ENCODE data around the gene RARRES2. TPM values are rescaled to one million over a fixed set of nuclear protein-coding genes. Genes with fewer than 3 reads are reported as not detected.
"Not testable (repeated sequence)": the region's sequence is repeated elsewhere in the genome, so short reads cannot be mapped to it uniquely, and the experiment has no call there.

Gene RARRES2
- total RNA-seq, 5 donors from 2014 or later (not counting 1 experiment from before 2014, with no cell fraction given): 2.7 to 3.2 (median 2.7) TPM; not detected in 2

GRCh38 chr7:150313367-150313809 lies 28.0 kb downstream of the RARRES2 start:
- Histone ChIP-seq H3K36me3 (ENCODE audit: control insufficient read depth in 2 of 2, extremely low read depth in 1 of 2, insufficient read depth in 1 of 2, low read length in 1 of 2) (no peaks in the 10 kb centered on the region), H3K4me1 (ENCODE audit: control insufficient read depth in 1 of 2, extremely low read depth in 1 of 2, insufficient read depth in 2 of 2, low read length in 2 of 2) (no peaks in the 10 kb centered on the region), H3K9me3 (no peaks in the 10 kb centered on the region), H3K27me3 (replicated peaks in 1 of 2; ENCODE audit: control insufficient read depth in 2 of 2, extremely low read depth in 1 of 2, insufficient read depth in 2 of 2, low read length in 1 of 2) (no peaks in the 10 kb centered on the region), H3K27ac (ENCODE audit: low read length) (no peak overlapping the region), H3K4me3 (ENCODE audit: control insufficient read depth in 1 of 2, extremely low read depth in 1 of 2, low read length in 1 of 2) (no peak overlapping the region)
- WGBS (ENCODE audit: insufficient coverage): 100% methylated on average over 1 of the region's 3 CpGs
- Mint-ChIP-seq H3K4me1 (peaks cover 0 to 13% (median 0%) of the 10 kb centered on the region in 3 donors), H3K27ac (no peak overlapping the region), H3K9me3 (no peaks in the 10 kb centered on the region), H3K36me3 (peaks cover 10% of the 10 kb centered on the region), H3K27me3 (no peaks in the 10 kb centered on the region), H3K4me3 (no peak overlapping the region)
- ChIA-PET CTCF (no interaction called here), POLR2A (no interaction called here)
- DNase-seq (no peak), ATAC-seq (replicated peaks in 1 of 4) (no peak)

- H3K9me3 Mint-ChIP-seq; POLR2A ChIA-PET; H3K4me1 ChIP-seq (ENCODE audit: control insufficient read depth in 1 of 2, extremely low read depth in 1 of 2, insufficient read depth in 2 of 2, low read length in 2 of 2); H3K4me3 ChIP-seq (ENCODE audit: control insufficient read depth in 1 of 2, extremely low read depth in 1 of 2, low read length in 1 of 2); H3K27me3 Mint-ChIP-seq; H3K9me3 ChIP-seq; H3K36me3 Mint-ChIP-seq; H3K36me3 ChIP-seq (ENCODE audit: control insufficient read depth in 2 of 2, extremely low read depth in 1 of 2, insufficient read depth in 1 of 2, low read length in 1 of 2); H3K27ac ChIP-seq (ENCODE audit: low read length); H3K4me3 Mint-ChIP-seq; ATAC-seq (replicated peaks in 1 of 4); DNase-seq; H3K27me3 ChIP-seq (replicated peaks in 1 of 2; ENCODE audit: control insufficient read depth in 2 of 2, extremely low read depth in 1 of 2, insufficient read depth in 2 of 2, low read length in 1 of 2); H3K27ac Mint-ChIP-seq: not testable (repeated sequence)
- H3K4me1 Mint-ChIP-seq: peaks cover 0 to 18% (median 0%) of the 10 kb centered on the region in 3 donors
- CTCF ChIA-PET: interaction anchor here in 1 of 2 donors (0.6 kb wide), 1 partner anchor 318 kb away, joined by 5 read pairs; no protein-coding TSS in a partner anchor
- 92% methylated on average over 2 of the region's 7 CpGs for WGBS (ENCODE audit: insufficient coverage)
Observed at GRCh38 chr7:150312649-150313366, 28.6 kb downstream of the RARRES2 start.

- Mint-ChIP-seq H3K27ac (no peak overlapping the region), H3K4me1 (peaks cover 0 to 23% (median 0%) of the 10 kb centered on the region in 3 donors), H3K9me3 (no peaks in the 10 kb centered on the region), H3K36me3 (peaks cover 2% of the 10 kb centered on the region), H3K27me3 (no peaks in the 10 kb centered on the region), H3K4me3 (no peak overlapping the region)
- ChIA-PET CTCF (no interaction called here), POLR2A (no interaction called here)
- Histone ChIP-seq H3K4me3 (ENCODE audit: control insufficient read depth in 1 of 2, extremely low read depth in 1 of 2, low read length in 1 of 2) (no peak overlapping the region), H3K36me3 (ENCODE audit: control insufficient read depth in 2 of 2, extremely low read depth in 1 of 2, insufficient read depth in 1 of 2, low read length in 1 of 2) (no peaks in the 10 kb centered on the region), H3K27me3 (replicated peaks in 1 of 2; ENCODE audit: control insufficient read depth in 2 of 2, extremely low read depth in 1 of 2, insufficient read depth in 2 of 2, low read length in 1 of 2) (no peaks in the 10 kb centered on the region), H3K9me3 (no peaks in the 10 kb centered on the region), H3K27ac (ENCODE audit: low read length) (no peak overlapping the region), H3K4me1 (ENCODE audit: control insufficient read depth in 1 of 2, extremely low read depth in 1 of 2, insufficient read depth in 2 of 2, low read length in 2 of 2) (no peaks in the 10 kb centered on the region)
- DNase-seq (no peak), ATAC-seq (replicated peaks in 1 of 4) (no peak)
- 91% methylated on average over 4 of the region's 5 CpGs for WGBS (ENCODE audit: insufficient coverage)
Observed at GRCh38 chr7:150311711-150312110, 29.7 kb downstream of the RARRES2 start.

GRCh38 chr7:150311146-150311545 lies 30.3 kb downstream of the RARRES2 start:
- no peak for ATAC-seq (replicated peaks in 1 of 4)
- Mint-ChIP-seq H3K27me3 (no peaks in the 10 kb centered on the region), H3K27ac (no peak overlapping the region)

DNA sequence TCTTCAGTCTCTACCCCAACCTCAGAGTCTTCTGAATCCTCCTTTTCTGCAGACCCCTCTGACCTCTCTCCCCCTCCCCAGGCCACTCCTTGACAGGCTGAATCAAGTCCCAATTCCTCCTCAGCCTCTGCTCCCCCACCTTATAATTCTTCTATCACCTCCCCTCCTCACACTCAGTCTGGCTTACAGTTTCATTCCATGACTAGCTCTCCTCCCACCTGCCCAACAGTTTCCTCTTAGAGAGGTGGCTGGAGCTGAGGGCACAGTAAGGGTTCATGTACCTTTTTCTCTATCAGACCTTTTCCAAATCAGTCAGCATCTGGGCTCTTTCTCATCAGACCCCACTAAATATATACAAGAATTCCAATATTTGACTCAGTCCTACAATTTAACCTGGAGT lies 32.9 kb downstream of the RARRES2 start:
- Histone ChIP-seq H3K36me3 (ENCODE audit: control insufficient read depth in 2 of 2, extremely low read depth in 1 of 2, insufficient read depth in 1 of 2, low read length in 1 of 2) (no peaks in the 10 kb centered on the region), H3K4me1 (ENCODE audit: control insufficient read depth in 1 of 2, extremely low read depth in 1 of 2, insufficient read depth in 2 of 2, low read length in 2 of 2) (no peaks in the 10 kb centered on the region), H3K4me3 (ENCODE audit: control insufficient read depth in 1 of 2, extremely low read depth in 1 of 2, low read length in 1 of 2) (no peak overlapping the region), H3K27ac (ENCODE audit: low read length) (no peak overlapping the region), H3K9me3 (no peaks in the 10 kb centered on the region), H3K27me3 (replicated peaks in 1 of 2; ENCODE audit: control insufficient read depth in 2 of 2, extremely low read depth in 1 of 2, insufficient read depth in 2 of 2, low read length in 1 of 2) (no peaks in the 10 kb centered on the region)
- Mint-ChIP-seq H3K36me3 (no peaks in the 10 kb centered on the region), H3K4me3 (no peak overlapping the region), H3K9me3 (no peaks in the 10 kb centered on the region), H3K4me1 (peaks cover 0 to 23% (median 0%) of the 10 kb centered on the region in 3 donors), H3K27me3 (no peaks in the 10 kb centered on the region), H3K27ac (no peak overlapping the region)
- POLR2A ChIA-PET: no interaction called here
- ATAC-seq (replicated peaks in 1 of 4) (no peak), DNase-seq (no peak)
- CTCF ChIA-PET: no interaction called here

More at GRCh38 chr7:150311146-150311545, 30.3 kb downstream of the RARRES2 start:
- DNase-seq: no peak
- no peaks in the 10 kb centered on the region for H3K4me1 ChIP-seq (ENCODE audit: control insufficient read depth in 1 of 2, extremely low read depth in 1 of 2, insufficient read depth in 2 of 2, low read length in 2 of 2)
- no peaks in the 10 kb centered on the region for H3K9me3 ChIP-seq
- H3K4me3 Mint-ChIP-seq: no peak overlapping the region
- no peaks in the 10 kb centered on the region for H3K9me3 Mint-ChIP-seq
- ChIA-PET POLR2A (no interaction called here), CTCF (interaction anchor here in 1 of 2 donors (0.6 kb wide), 1 partner anchor 1381 kb away, joined by 3 read pairs; no protein-coding TSS in a partner anchor)
- H3K27me3 ChIP-seq (replicated peaks in 1 of 2; ENCODE audit: control insufficient read depth in 2 of 2, extremely low read depth in 1 of 2, insufficient read depth in 2 of 2, low read length in 1 of 2): no peaks in the 10 kb centered on the region
- no peak overlapping the region for H3K27ac ChIP-seq (ENCODE audit: low read length)
- no peaks in the 10 kb centered on the region for H3K36me3 ChIP-seq (ENCODE audit: control insufficient read depth in 2 of 2, extremely low read depth in 1 of 2, insufficient read depth in 1 of 2, low read length in 1 of 2)
- 91% methylated on average over 2 of the region's 4 CpGs for WGBS (ENCODE audit: insufficient coverage)
- H3K36me3 Mint-ChIP-seq: peaks cover 2% of the 10 kb centered on the region
- H3K4me1 Mint-ChIP-seq: peaks cover 0 to 23% (median 0%) of the 10 kb centered on the region in 3 donors
- H3K4me3 ChIP-seq (ENCODE audit: control insufficient read depth in 1 of 2, extremely low read depth in 1 of 2, low read length in 1 of 2): no peak overlapping the region

- no peak for ATAC-seq (replicated peaks in 1 of 4)
- 90% methylated on average over 8 of the region's 9 CpGs for WGBS (ENCODE audit: insufficient coverage)
- H3K27ac Mint-ChIP-seq: no peak overlapping the region
- no peaks in the 10 kb centered on the region for H3K27me3 Mint-ChIP-seq
- no peaks in the 10 kb centered on the region for H3K9me3 Mint-ChIP-seq
- no peak for DNase-seq
- CTCF ChIA-PET: no interaction called here
- no peaks in the 10 kb centered on the region for H3K36me3 Mint-ChIP-seq
- Histone ChIP-seq H3K4me1 (ENCODE audit: control insufficient read depth in 1 of 2, extremely low read depth in 1 of 2, insufficient read depth in 2 of 2, low read length in 2 of 2) (no peaks in the 10 kb centered on the region), H3K4me3 (ENCODE audit: control insufficient read depth in 1 of 2, extremely low read depth in 1 of 2, low read length in 1 of 2) (no peak overlapping the region), H3K27me3 (replicated peaks in 1 of 2; ENCODE audit: control insufficient read depth in 2 of 2, extremely low read depth in 1 of 2, insufficient read depth in 2 of 2, low read length in 1 of 2) (no peaks in the 10 kb centered on the region), H3K27ac (ENCODE audit: low read length) (no peak overlapping the region), H3K9me3 (no peaks in the 10 kb centered on the region), H3K36me3 (ENCODE audit: control insufficient read depth in 2 of 2, extremely low read depth in 1 of 2, insufficient read depth in 1 of 2, low read length in 1 of 2) (no peaks in the 10 kb centered on the region)
- no peak overlapping the region for H3K4me3 Mint-ChIP-seq
- H3K4me1 Mint-ChIP-seq: peaks cover 0 to 16% (median 0%) of the 10 kb centered on the region in 3 donors
- POLR2A ChIA-PET: no interaction called here
Observed at GRCh38 chr7:150307904-150308303, 33.5 kb downstream of the RARRES2 start.
